SK-N-SH (cell line): ENCODE measurements around the gene CIC. TPM values are rescaled to one million over a fixed set of nuclear protein-coding genes. Genes with fewer than 3 reads are reported as not detected.

Source experiments
- CTCF ChIA-PET: fragments of 300-600, 350-600 bp; formaldehyde crosslinking; extraction: SDS; loops from one replicate; lab custom pipeline; 2021; lab: Yijun Ruan, JAX
- POLR2A ChIA-PET: fragments of 350-600 bp; sonication (Branson Sonifier 250); formaldehyde crosslinking; extraction: SDS; loops from one replicate; lab custom pipeline; 2020; ENCODE audit warnings: antibody characterized with exemption, inconsistent platforms; lab: Yijun Ruan, JAX
- DNase-seq: peaks from one replicate; pipeline ENCODE4 v3.0.0; 2012
- H2AFZ ChIP-seq: fragments of 200-600 bp; sonication (generic); 2 replicates; pipeline ENCODE4 v1.8.1; 2016; ENCODE audit warnings: antibody characterized with exemption, mild to moderate bottlenecking, low read depth
- H3F3A ChIP-seq: fragments of 200-600 bp; sonication (generic); replicated peaks from 2 replicates; pipeline ENCODE3; 2016; ENCODE audit warnings: antibody characterized with exemption, mild to moderate bottlenecking; ENCODE audit not compliant: insufficient read depth
- H3K27ac ChIP-seq, 2 experiments: fragments of 200-500 bp in 1 of 2; fragments of 200-600 bp in 1 of 2; sonication (Bioruptor generic) in 1 of 2; sonication (generic), shearing (Covaris generic) in 1 of 2; 2 replicates each; pipeline versions ENCODE4 v1.5.1 to v1.6.1; 2014 to 2016; ENCODE audit warnings: low read depth in 2 of 2, inconsistent platforms in 1 of 2, low read length in 1 of 2, mild to moderate bottlenecking in 1 of 2, mixed read lengths in 1 of 2
- H3K27me3 ChIP-seq: fragments of 200-600 bp; sonication (generic), shearing (Covaris generic); 2 replicates; pipeline ENCODE4 v1.6.1; 2016; ENCODE audit warnings: mixed run types; ENCODE audit not compliant: insufficient read depth
- H3K36me3 ChIP-seq, 2 experiments: fragments of 200-500 bp in 1 of 2; fragments of 200-600 bp in 1 of 2; sonication (Bioruptor generic) in 1 of 2; sonication (generic) in 1 of 2; replicated peaks in 1 of 2; 2 replicates each; pipeline versions ENCODE3 to v1.5.1; 2014 to 2016; ENCODE audit warnings: low read length in 1 of 2, mild to moderate bottlenecking in 1 of 2; ENCODE audit not compliant: insufficient read depth in 2 of 2, control insufficient read depth in 1 of 2
- H3K4me1 ChIP-seq, 2 experiments: fragments of 200-500 bp in 1 of 2; fragments of 200-600 bp in 1 of 2; sonication (Bioruptor generic) in 1 of 2; sonication (generic), shearing (Covaris generic) in 1 of 2; 2 replicates each; pipeline versions ENCODE4 v1.5.1 to v1.6.1; 2014 to 2016; ENCODE audit warnings: low read depth in 1 of 2, low read length in 1 of 2, mixed run types in 1 of 2; ENCODE audit not compliant: insufficient read depth in 2 of 2, control insufficient read depth in 1 of 2
- H3K4me2 ChIP-seq: fragments of 200-600 bp; sonication (generic), shearing (Covaris generic); 2 replicates; pipeline ENCODE4 v1.6.1; 2017; ENCODE audit warnings: mixed run types
- H3K4me3 ChIP-seq, 2 experiments: fragments of 200-500 bp in 1 of 2; fragments of 200-600 bp in 1 of 2; sonication (Bioruptor generic) in 1 of 2; sonication (generic), shearing (Covaris generic) in 1 of 2; 2 replicates each; pipeline versions ENCODE4 v1.5.1 to v1.8.1; 2014 to 2016; ENCODE audit warnings: low read depth in 2 of 2, inconsistent platforms in 1 of 2, low read length in 1 of 2, mild to moderate bottlenecking in 1 of 2, mixed read lengths in 1 of 2, moderate library complexity in 1 of 2
- H3K79me2 ChIP-seq: fragments of 200-600 bp; sonication (generic); 2 replicates; pipeline ENCODE4 v1.8.1; 2017; ENCODE audit warnings: mild to moderate bottlenecking; ENCODE audit not compliant: insufficient read depth
- H3K9ac ChIP-seq: fragments of 200-600 bp; sonication (generic); 2 replicates; pipeline ENCODE4 v1.6.1; 2017; ENCODE audit warnings: mixed run types
- H3K9me2 ChIP-seq: fragments of 200-600 bp; sonication (generic); 2 replicates; pipeline ENCODE4 v1.6.1; 2017; ENCODE audit warnings: mixed run types
- H3K9me3 ChIP-seq: fragments of 200-600 bp; sonication (generic); 2 replicates; pipeline ENCODE4 v1.6.1; 2017; ENCODE audit warnings: mixed run types, mild to moderate bottlenecking, moderate library complexity
- H4K20me1 ChIP-seq: fragments of 200-600 bp; sonication (generic); 2 replicates; pipeline ENCODE4 v1.6.1; 2017; ENCODE audit warnings: mild to moderate bottlenecking, mixed run types; ENCODE audit not compliant: insufficient read depth
- CHD2 ChIP-seq: fragments of 150-350 bp; IDR thresholded peaks from 2 replicates; pipeline ENCODE4 v1.6.1; 2018; ENCODE audit warnings: low read length; ENCODE audit not compliant: partially characterized antibody
- FOXJ3 ChIP-seq: sonication (generic); formaldehyde crosslinking; IDR thresholded peaks from 2 replicates; pipeline ENCODE4 v1.5.1; 2020; ENCODE audit warnings: mild to moderate bottlenecking, missing genetic modification reagents
- FOXM1 ChIP-seq: IDR thresholded peaks from 2 replicates; pipeline ENCODE4 v1.4.0; 2012; ENCODE audit warnings: low read depth, mild to moderate bottlenecking
- GABPA ChIP-seq: IDR thresholded peaks from 2 replicates; pipeline ENCODE4 v1.4.0; 2012; ENCODE audit warnings: low read depth, mild to moderate bottlenecking
- GATA2 ChIP-seq: sonication (generic); formaldehyde crosslinking; IDR thresholded peaks from 2 replicates; pipeline ENCODE4 v1.5.0; 2020; ENCODE audit warnings: mild to moderate bottlenecking, missing genetic modification reagents
- IRF3 ChIP-seq: fragments of 150-350 bp; IDR thresholded peaks from 2 replicates; pipeline ENCODE4 v1.6.1; 2016; ENCODE audit warnings: mild to moderate bottlenecking, low read depth, low read length
- MEF2A ChIP-seq: IDR thresholded peaks from 2 replicates; pipeline ENCODE4 v1.4.0; 2012; ENCODE audit warnings: low read depth, borderline replicate concordance
- NFIC ChIP-seq: IDR thresholded peaks from 2 replicates; pipeline ENCODE4 v1.4.0; 2012; ENCODE audit warnings: borderline replicate concordance
- RCOR1 ChIP-seq: fragments of 150-350 bp; IDR thresholded peaks from 2 replicates; pipeline ENCODE4 v1.6.1; 2017; ENCODE audit warnings: antibody characterized with exemption, low read length
- RFX5 ChIP-seq: IDR thresholded peaks from 2 replicates; pipeline ENCODE4 v1.6.1; 2012; ENCODE audit warnings: mild to moderate bottlenecking, improper control_type of control experiment, low read length
- TAF1 ChIP-seq: IDR thresholded peaks from 2 replicates; pipeline ENCODE4 v1.6.1; 2012; ENCODE audit warnings: low read depth, mild to moderate bottlenecking, low read length, moderate library complexity, borderline replicate concordance
- YY1 ChIP-seq: IDR thresholded peaks from 2 replicates; pipeline ENCODE4 v1.4.0; 2012; ENCODE audit warnings: low read depth, mild to moderate bottlenecking
- WGBS: methylation state at CpG from one replicate; pipeline ENCODE4 v1.1.6; 2017; ENCODE audit warnings: low lambda C conversion rate; 5-methylcytosine and 5-hydroxymethylcytosine counted together
- polyA plus RNA-seq, 3 experiments: library from polyadenylated mRNA; depleted of rRNA; stranded (reverse); fragments of >200 nt; gene quantifications; 2 replicates each; pipeline ENCODE4 v1.2.3, GENCODE V29; 2012
- TF ChIP-seq, protein P1 (sequence below): IDR thresholded peaks from 2 replicates; pipeline ENCODE4; 2012
- TF ChIP-seq, protein P2 (sequence below): IDR thresholded peaks from 2 replicates; pipeline ENCODE4 v1.4.0; 2012; ENCODE audit warnings: low read depth, borderline replicate concordance

CIC gene
- polyA plus RNA-seq, 1 of the 3 experiments (the other 2 are of a cell fraction), result 16.9 TPM

DNA sequence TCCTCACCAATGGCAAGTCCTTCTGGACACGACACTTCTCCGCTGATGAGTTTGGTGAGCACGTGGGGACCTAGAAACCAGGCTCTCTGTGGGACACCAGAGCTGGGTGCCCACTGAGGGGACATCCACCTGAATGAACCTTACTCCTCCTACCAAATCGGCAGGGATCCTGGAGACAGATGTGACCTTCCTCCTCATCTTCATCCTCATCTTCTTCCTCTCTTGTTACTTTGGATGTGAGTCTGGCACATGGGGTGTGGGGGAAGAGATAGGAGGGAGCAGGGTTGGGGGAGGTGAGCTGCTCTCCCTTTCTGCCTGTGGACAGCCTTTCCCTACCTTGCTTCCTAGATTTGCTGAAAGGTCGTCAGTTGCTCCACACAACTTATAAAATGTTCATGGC lies 46.0 kb downstream of the CIC start:
- ChIA-PET POLR2A (no interaction called here), CTCF (no interaction called here)
- Histone ChIP-seq H3K9ac (no peak overlapping the region), H3K36me3 (no peaks in the 10 kb centered on the region), H3K4me3 (no peak overlapping the region), H3K27ac (no peak overlapping the region), H4K20me1 (no peaks in the 10 kb centered on the region), H3F3A (no peaks in the 10 kb centered on the region), H3K4me1 (peaks cover 0 to 14% of the 10 kb centered on the region in 2 experiments; a peak in 1 of 4 replicates), H3K9me3 (no peaks in the 10 kb centered on the region), H3K4me2 (no peak overlapping the region), H3K27me3 (no peaks in the 10 kb centered on the region), H2AFZ (no peak overlapping the region), H3K79me2 (no peaks in the 10 kb centered on the region), H3K9me2 (no peaks in the 10 kb centered on the region)
- TF ChIP-seq CHD2 (no peak), TAF1 (no peak)
- no peak for DNase-seq
- WGBS, result 85% methylated on average over 4 of the region's 5 CpGs

- no peaks in the 10 kb centered on the region for H3K36me3 ChIP-seq
- no peak overlapping the region for H3K4me2 ChIP-seq
- CTCF ChIA-PET, result interaction anchor here (0.6 to 0.7 kb wide), 2 partner anchors 31 to 36 kb away, joined by 3 read pairs; no protein-coding TSS in a partner anchor
- peak; percentile 36 for DNase-seq
- no peak overlapping the region for H2AFZ ChIP-seq
- H3K9me2 ChIP-seq, result no peaks in the 10 kb centered on the region
- H3K4me1 ChIP-seq, result peaks cover 0 to 12% of the 10 kb centered on the region in 2 experiments; a peak in 1 of 4 replicates
- H3K9me3 ChIP-seq, result no peaks in the 10 kb centered on the region
- 72% methylated on average over 21 of the region's 28 CpGs for WGBS
- TF ChIP-seq FOXJ3 (CRISPR knock-in tag), result no peak
- TF ChIP-seq, protein P1, sequence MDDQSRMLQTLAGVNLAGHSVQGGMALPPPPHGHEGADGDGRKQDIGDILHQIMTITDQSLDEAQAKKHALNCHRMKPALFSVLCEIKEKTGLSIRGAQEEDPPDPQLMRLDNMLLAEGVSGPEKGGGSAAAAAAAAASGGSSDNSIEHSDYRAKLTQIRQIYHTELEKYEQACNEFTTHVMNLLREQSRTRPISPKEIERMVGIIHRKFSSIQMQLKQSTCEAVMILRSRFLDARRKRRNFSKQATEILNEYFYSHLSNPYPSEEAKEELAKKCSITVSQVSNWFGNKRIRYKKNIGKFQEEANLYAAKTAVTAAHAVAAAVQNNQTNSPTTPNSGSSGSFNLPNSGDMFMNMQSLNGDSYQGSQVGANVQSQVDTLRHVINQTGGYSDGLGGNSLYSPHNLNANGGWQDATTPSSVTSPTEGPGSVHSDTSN, result no peak
- TF ChIP-seq RCOR1, result no peak
- TF ChIP-seq NFIC, result no peak
- no peak for TF ChIP-seq IRF3
- no peak for TF ChIP-seq FOXM1
- TF ChIP-seq YY1, result no peak
- no peak for TF ChIP-seq RFX5
- no peak for TF ChIP-seq MEF2A
- TF ChIP-seq GABPA, result no peak
- TF ChIP-seq, protein P2, sequence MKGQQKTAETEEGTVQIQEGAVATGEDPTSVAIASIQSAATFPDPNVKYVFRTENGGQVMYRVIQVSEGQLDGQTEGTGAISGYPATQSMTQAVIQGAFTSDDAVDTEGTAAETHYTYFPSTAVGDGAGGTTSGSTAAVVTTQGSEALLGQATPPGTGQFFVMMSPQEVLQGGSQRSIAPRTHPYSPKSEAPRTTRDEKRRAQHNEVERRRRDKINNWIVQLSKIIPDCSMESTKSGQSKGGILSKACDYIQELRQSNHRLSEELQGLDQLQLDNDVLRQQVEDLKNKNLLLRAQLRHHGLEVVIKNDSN, result no peak
- TF ChIP-seq GATA2 (CRISPR knock-in tag), result no peak
- no peaks in the 10 kb centered on the region for H3F3A ChIP-seq
- no peak overlapping the region for H3K27ac ChIP-seq
- H3K4me3 ChIP-seq, result no peak overlapping the region
- H3K27me3 ChIP-seq, result no peaks in the 10 kb centered on the region
- H4K20me1 ChIP-seq, result no peaks in the 10 kb centered on the region
- POLR2A ChIA-PET, result no interaction called here
- no peak overlapping the region for H3K9ac ChIP-seq
- no peaks in the 10 kb centered on the region for H3K79me2 ChIP-seq
These were observed 47.5 kb downstream of the CIC start for GRCh38 chr19:42316223-42317211.
